Ovary (tissue), 3 donors: ENCODE data around the gene INAVA.

Experiments used
- CTCF ChIP-seq, 3 donors: fragments of 450-650 bp in 2 of 3; fragments of 200-600 bp in 1 of 3; IDR thresholded peaks; one replicate each; pipeline versions ENCODE4 v1.5.1 to v1.8.0; 2016 to 2022; ENCODE audit warnings: antibody characterized with exemption in 3 of 3, mild to moderate bottlenecking in 1 of 3
- POLR2A ChIP-seq: fragments of 450-650 bp; IDR thresholded peaks from one replicate; pipeline ENCODE4 v1.6.1; 2017; ENCODE audit warnings: antibody characterized with exemption, mild to moderate bottlenecking, moderate library complexity
- donor health status: DM: no; HTN: no; CAD: no.

- TF ChIP-seq CTCF (IDR thresholded peaks at IDR 0.05) (no peak), POLR2A (no peak)
Measured at GRCh38 chr1:200886594-200886993, 8.1 kb upstream of the INAVA start.
